ENCODE measurements around the gene TNFAIP8.

DNA sequence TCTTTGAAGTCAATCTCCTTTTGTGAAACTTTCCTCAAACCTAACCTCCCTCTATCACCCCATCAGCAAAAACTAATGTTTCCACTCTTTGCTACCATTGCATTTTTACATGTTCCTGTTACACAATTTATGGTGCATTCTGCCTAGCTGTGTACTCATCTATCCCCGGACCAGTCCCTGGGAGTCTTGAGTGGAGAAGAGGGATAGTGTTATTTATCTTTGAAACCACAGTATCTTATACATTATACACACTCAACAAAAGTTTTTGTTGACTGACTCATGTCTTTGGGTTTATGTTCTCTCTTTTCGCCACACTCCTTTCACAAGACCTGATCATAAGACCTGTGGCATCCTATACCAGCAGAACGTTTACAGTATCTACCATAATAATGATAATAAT, 26.4 kb downstream of the TNFAIP8 start:
- TF ChIP-seq CTCF (IDR thresholded peaks at IDR 0.05) (no peak), SIN3A (IDR thresholded peaks at IDR 0.05; ENCODE audit: borderline replicate concordance, insufficient read depth, low read depth, low read length) (no peak)
